ENCODE data around the gene PTK7.
"Not testable (repeated sequence)": the region's sequence is repeated elsewhere in the genome, so short reads cannot be mapped to it uniquely, and the experiment has no call there.

The PTK7 gene

GRCh38 chr6:43075670-43076463 is at the start of gene PTK7:
Gene PTK7, plus strand, starts transcription at chr6:43076314. Its CDS starts 175 bp downstream, at chr6:43076489.
- FAIRE-seq, result no peak

- no peak for FAIRE-seq
Observed at GRCh38 chr6:43026365-43026764, 49.7 kb upstream of the PTK7 start.

GRCh38 chr6:43029120-43029519 is 47.0 kb upstream of the PTK7 start:
- no peak for FAIRE-seq

- no peak for FAIRE-seq
Observed at GRCh38 chr6:43032326-43032725, 43.8 kb upstream of the PTK7 start.

GRCh38 chr6:43033496-43034189 is 42.5 kb upstream of the PTK7 start:
- FAIRE-seq, result no peak

GRCh38 chr6:43034190-43034525 is 42.0 kb upstream of the PTK7 start:
- no peak for FAIRE-seq

- FAIRE-seq, result no peak
Observed at GRCh38 chr6:43035495-43036194, 40.5 kb upstream of the PTK7 start.

GRCh38 chr6:43036712-43037111 is 39.4 kb upstream of the PTK7 start:
- FAIRE-seq, result no peak

- no peak for FAIRE-seq
Observed at GRCh38 chr6:43037197-43037596, 38.9 kb upstream of the PTK7 start.

- FAIRE-seq, result no peak
Observed at GRCh38 chr6:43037706-43038105, 38.4 kb upstream of the PTK7 start.

DNA sequence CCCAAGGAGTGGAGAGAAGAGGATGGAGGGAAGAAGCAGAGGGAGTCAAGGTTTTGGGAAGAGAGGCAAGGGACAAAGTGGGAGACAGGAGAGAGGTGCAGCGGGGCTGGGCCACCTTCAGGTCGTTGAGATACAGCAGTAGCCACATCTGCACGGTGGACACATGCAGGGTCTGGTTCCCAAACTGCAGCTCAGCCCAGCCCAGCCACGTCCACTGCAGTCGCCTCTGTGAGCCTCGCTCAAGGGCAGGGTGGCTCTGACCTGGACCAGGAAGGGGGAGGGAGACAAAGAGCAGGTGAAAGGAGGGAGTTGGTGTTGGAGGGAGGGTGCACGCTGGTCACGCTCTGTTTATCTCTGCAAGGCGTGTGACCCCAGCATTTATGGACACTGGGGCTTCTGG is 37.4 kb upstream of the PTK7 start:
- no peak for FAIRE-seq

DNA sequence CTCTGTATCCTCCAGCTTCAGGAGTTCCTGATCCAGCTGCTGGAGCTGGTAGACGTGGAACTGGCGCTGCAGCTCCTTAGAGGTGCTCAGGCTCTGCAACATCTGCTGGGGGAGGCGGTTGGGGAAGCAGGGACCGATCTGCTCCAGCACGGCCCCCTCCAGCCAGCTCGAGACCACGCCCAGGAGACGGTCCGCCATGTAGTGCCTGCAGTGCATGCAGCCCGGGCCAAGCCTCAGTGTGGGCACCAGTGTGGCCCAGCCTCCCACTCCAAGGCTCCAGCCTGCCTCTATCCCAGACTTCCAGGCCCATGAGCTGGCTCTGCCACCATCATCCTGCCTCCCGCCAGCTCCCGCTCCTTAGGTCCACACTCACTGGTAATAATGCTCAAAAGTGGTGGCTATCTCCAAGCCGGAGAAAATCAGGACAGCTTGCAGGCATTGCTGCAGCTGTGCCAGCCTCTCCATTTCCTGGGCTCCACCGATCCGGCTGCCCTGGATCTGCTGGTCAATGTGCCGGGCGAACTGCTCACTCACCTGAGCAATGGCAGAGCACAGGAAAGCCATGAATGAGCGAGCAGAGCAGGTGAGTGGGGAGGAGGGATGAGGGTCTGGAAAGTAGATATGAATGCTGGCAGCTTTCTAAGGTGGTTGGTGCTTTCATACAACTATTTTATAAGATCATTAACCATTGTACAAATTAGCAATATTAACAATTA is 35.4 kb upstream of the PTK7 start:
- FAIRE-seq, result no peak

- not testable (repeated sequence) for FAIRE-seq
Observed at GRCh38 chr6:43041475-43041874, 34.6 kb upstream of the PTK7 start.

GRCh38 chr6:43043310-43043709 is 32.8 kb upstream of the PTK7 start:
- no peak for FAIRE-seq

DNA sequence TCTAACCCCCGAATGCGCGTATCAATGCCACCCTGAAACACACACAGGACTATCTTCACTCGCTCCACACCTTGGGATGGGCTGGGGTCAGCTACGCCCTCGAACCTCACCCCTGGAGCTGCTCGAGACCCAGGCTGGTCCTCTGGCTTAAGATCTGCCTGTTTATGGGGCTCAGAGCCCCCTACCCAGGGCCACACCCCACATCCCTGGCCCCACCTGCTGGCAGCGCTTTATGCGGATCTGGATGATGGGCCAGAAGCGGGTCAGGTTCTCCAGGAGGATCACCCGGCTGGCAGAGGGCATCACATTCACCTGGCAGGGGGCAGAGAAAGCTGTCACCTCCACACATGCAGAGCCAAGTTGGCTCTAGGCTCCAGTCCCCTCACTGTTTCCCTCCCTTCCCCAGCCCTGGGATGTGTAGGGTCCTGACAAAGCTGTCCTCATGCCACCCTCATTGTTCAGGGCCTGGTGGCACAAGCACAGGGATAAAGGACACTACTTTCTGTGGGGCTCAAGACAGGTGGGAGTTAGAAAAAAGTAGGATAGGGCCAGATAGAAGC is 30.7 kb upstream of the PTK7 start:
- no peak for FAIRE-seq

- no peak for FAIRE-seq
Observed at GRCh38 chr6:43047998-43048397, 28.1 kb upstream of the PTK7 start.

GRCh38 chr6:43050981-43051380 is 25.1 kb upstream of the PTK7 start:
- no peak for FAIRE-seq

- no peak for FAIRE-seq
Observed at GRCh38 chr6:43052225-43052841, 23.8 kb upstream of the PTK7 start.

GRCh38 chr6:43052842-43053544 is 23.1 kb upstream of the PTK7 start:
- FAIRE-seq, result no peak

- FAIRE-seq, result peak; percentile 93
Observed at GRCh38 chr6:43053545-43054205, 22.4 kb upstream of the PTK7 start, which contains the start of gene CUL7. Gene CUL7, minus strand, starts transcription at chr6:43053851. Its CDS starts 1,063 bp downstream, at chr6:43052788.
